Thyroid gland (tissue), 4 donors: Measurements from ENCODE around the gene ADGRF1. TPM values are rescaled to one million over a fixed set of nuclear protein-coding genes. Genes with fewer than 3 reads are reported as not detected.
"Not testable (repeated sequence)": the region's sequence is repeated elsewhere in the genome, so short reads cannot be mapped to it uniquely, and the experiment has no call there.

Source experiments
- DNase-seq, 2 donors: peaks; one replicate each; pipeline ENCODE4 v3.0.0-alpha.2; 2019
- H3K27ac ChIP-seq, 3 donors: fragments of 200-600 bp; sonication (generic); 1 replicate in 2 of 3; 2 replicates in 1 of 3; pipeline ENCODE4 v1.5.1; 2016 to 2019; ENCODE audit warnings: mild to moderate bottlenecking in 1 of 3, moderate library complexity in 1 of 3
- H3K27me3 ChIP-seq: fragments of 200-600 bp; sonication (generic); one replicate; pipeline ENCODE4 v1.5.1; 2019
- H3K36me3 ChIP-seq, 2 donors: fragments of 200-600 bp; sonication (generic); one replicate each; pipeline ENCODE4 v1.5.1; 2016 to 2019
- H3K4me1 ChIP-seq, 2 donors: fragments of 200-600 bp; sonication (generic); one replicate each; pipeline ENCODE4 v1.5.1; 2017 to 2019
- H3K4me3 ChIP-seq, 3 donors: fragments of 200-600 bp; sonication (generic); replicated peaks in 1 of 3; 1 replicate in 2 of 3; 2 replicates in 1 of 3; pipeline ENCODE4 v1.5.1; 2016; ENCODE audit warnings: mild to moderate bottlenecking in 1 of 3
- H3K9me3 ChIP-seq: fragments of 200-600 bp; sonication (generic); one replicate; pipeline ENCODE4 v1.5.1; 2017
- CTCF ChIP-seq, 6 experiments: fragments of 200-600 bp in 3 of 6; fragments of 450-650 bp in 3 of 6; sonication (generic) in 3 of 6; IDR thresholded peaks; one replicate each; pipeline ENCODE4 v1.5.1; 2016 to 2019; ENCODE audit warnings: antibody characterized with exemption in 6 of 6, mild to moderate bottlenecking in 2 of 6, inconsistent platforms in 1 of 6, moderate library complexity in 1 of 6
- POLR2A ChIP-seq, 2 donors: fragments of 450-650 bp; IDR thresholded peaks; one replicate each; pipeline ENCODE4 v1.6.1; 2017; ENCODE audit warnings: antibody characterized with exemption in 2 of 2, mild to moderate bottlenecking in 2 of 2, moderate library complexity in 1 of 2
- WGBS, 2 donors: methylation state at CpG; one replicate each; pipeline ENCODE4 v1.1.5; 2017; 5-methylcytosine and 5-hydroxymethylcytosine counted together
- intact Hi-C: fragments of 100-400 bp; cut with DNase I; formaldehyde crosslinking; loops from one replicate; pipeline ENCODE4 v1.15.1; 2023
- total RNA-seq, 4 donors: library from RNA; depleted of rRNA; stranded (reverse); fragments of >200 nt; gene quantifications; one replicate each; pipeline ENCODE4 v1.2.3, GENCODE V29; 2016

ADGRF1 gene
- total RNA-seq, 4 donors from 2014 or later = 15.1 to 36.2 (median 19.3) TPM

- WGBS, 2 donors = 36 to 37% methylated on average over 6 of the region's 6 CpGs
- DNase-seq, H3K27me3 ChIP-seq, H3K4me3 ChIP-seq, H3K36me3 ChIP-seq, H3K9me3 ChIP-seq: not testable (repeated sequence)
- peak; percentile 41 to 98 (median 76) for TF ChIP-seq CTCF (IDR thresholded peaks at IDR 0.05)
- H3K4me1 ChIP-seq = peaks cover 26 to 45% of the 10 kb centered on the region in 2 donors
- peak overlapping the region in 2 of 3 donors; percentile 46 to 57 for H3K27ac ChIP-seq
- intact Hi-C loops = loop anchor here (5.0 to 10.0 kb wide), 2 partner anchors 54 to 144 kb away; partner anchors contain the start of gene ADGRF1
Measured at GRCh38 chr6:46990818-46991510, 51.2 kb downstream of the ADGRF1 start.

GRCh38 chr6:46990031-46990644, 52.0 kb downstream of the ADGRF1 start:
- Histone ChIP-seq H3K27me3 (no peaks in the 10 kb centered on the region), H3K4me1 (peaks cover 28 to 54% of the 10 kb centered on the region in 2 donors), H3K36me3 (no peaks in the 10 kb centered on the region), H3K27ac (peak overlapping the region in 2 of 3 donors; percentile 46 to 57), H3K4me3 (no peak overlapping the region), H3K9me3 (no peaks in the 10 kb centered on the region)
- TF ChIP-seq CTCF (IDR thresholded peaks at IDR 0.05) (no peak), POLR2A (IDR thresholded peaks at IDR 0.05) (no peak)
- intact Hi-C loops = loop anchor here (5.0 to 10.0 kb wide), 2 partner anchors 55 to 143 kb away; partner anchors contain the start of gene ADGRF1
- WGBS, 2 donors = 58 to 66% methylated on average over 6 of the region's 6 CpGs
- no peak for DNase-seq

- 71 to 84% methylated on average over 3 of the region's 3 CpGs for WGBS, 2 donors
- DNase-seq = no peak
- Histone ChIP-seq H3K4me1 (peaks cover 31 to 61% of the 10 kb centered on the region in 2 donors), H3K4me3 (no peak overlapping the region), H3K27ac (peak overlapping the region in 2 of 3 donors; percentile 46 to 57), H3K36me3 (no peaks in the 10 kb centered on the region), H3K9me3 (no peaks in the 10 kb centered on the region), H3K27me3 (no peaks in the 10 kb centered on the region)
- no peak for TF ChIP-seq POLR2A (IDR thresholded peaks at IDR 0.05)
- no peak for TF ChIP-seq CTCF (IDR thresholded peaks at IDR 0.05)
- intact Hi-C loops = no loop called here
Measured at GRCh38 chr6:46989398-46989797, 52.7 kb downstream of the ADGRF1 start.

GRCh38 chr6:46985943-46986342, 56.2 kb downstream of the ADGRF1 start:
- H3K27ac ChIP-seq = peak overlapping the region in 2 of 3 donors; percentile 59 to 79
- no peaks in the 10 kb centered on the region for H3K27me3 ChIP-seq
- WGBS, 2 donors = 62 to 64% methylated on average over 3 of the region's 3 CpGs
- H3K9me3 ChIP-seq = no peaks in the 10 kb centered on the region
- H3K36me3 ChIP-seq = no peaks in the 10 kb centered on the region
- H3K4me1 ChIP-seq = peaks cover 47 to 90% of the 10 kb centered on the region in 2 donors
- peak; percentile 35 to 43 for DNase-seq
- H3K4me3 ChIP-seq = no peak overlapping the region
- intact Hi-C loops = no loop called here
- TF ChIP-seq POLR2A (IDR thresholded peaks at IDR 0.05) = no peak
- TF ChIP-seq CTCF (IDR thresholded peaks at IDR 0.05) = no peak

- intact Hi-C loops = no loop called here
- H3K4me3 ChIP-seq = no peak overlapping the region
- TF ChIP-seq CTCF (IDR thresholded peaks at IDR 0.05) = peak in 4 of 6 experiments; percentile 11 to 40 (median 29)
- TF ChIP-seq POLR2A (IDR thresholded peaks at IDR 0.05) = no peak
- peaks cover 28 to 67% of the 10 kb centered on the region in 2 donors for H3K4me1 ChIP-seq
- H3K27me3 ChIP-seq = no peaks in the 10 kb centered on the region
- no peaks in the 10 kb centered on the region for H3K9me3 ChIP-seq
- H3K27ac ChIP-seq = peak overlapping the region; percentile 41 to 79 (median 59)
- DNase-seq = peak; percentile 58 to 69
- H3K36me3 ChIP-seq = no peaks in the 10 kb centered on the region
Measured at GRCh38 chr6:46983007-46983411, 59.1 kb downstream of the ADGRF1 start.
